HFF-Myc (cell line): ENCODE data around the gene ARL2BP.
A peak's percentile ranks its signal among the peaks of the same experiment; 100 is the strongest.

ENCODE experiments used
- DNase-seq: peaks from one replicate; pipeline ENCODE4 v3.0.0-alpha.2; 2011; ENCODE audit warnings: low read depth; ENCODE audit errors: extremely low read depth
- H3K4me3 ChIP-seq: replicated peaks from 2 replicates; pipeline ENCODE4 v1.5.1; 2011; ENCODE audit warnings: low read depth, mild to moderate bottlenecking, control low read depth, low read length
- TF ChIP-seq, protein P1 (sequence below): IDR thresholded peaks from 2 replicates; pipeline ENCODE4 v1.5.1; 2012; ENCODE audit warnings: mild to moderate bottlenecking, low read depth, low read length, control low read depth; ENCODE audit errors: missing control alignments

ARL2BP gene

DNA sequence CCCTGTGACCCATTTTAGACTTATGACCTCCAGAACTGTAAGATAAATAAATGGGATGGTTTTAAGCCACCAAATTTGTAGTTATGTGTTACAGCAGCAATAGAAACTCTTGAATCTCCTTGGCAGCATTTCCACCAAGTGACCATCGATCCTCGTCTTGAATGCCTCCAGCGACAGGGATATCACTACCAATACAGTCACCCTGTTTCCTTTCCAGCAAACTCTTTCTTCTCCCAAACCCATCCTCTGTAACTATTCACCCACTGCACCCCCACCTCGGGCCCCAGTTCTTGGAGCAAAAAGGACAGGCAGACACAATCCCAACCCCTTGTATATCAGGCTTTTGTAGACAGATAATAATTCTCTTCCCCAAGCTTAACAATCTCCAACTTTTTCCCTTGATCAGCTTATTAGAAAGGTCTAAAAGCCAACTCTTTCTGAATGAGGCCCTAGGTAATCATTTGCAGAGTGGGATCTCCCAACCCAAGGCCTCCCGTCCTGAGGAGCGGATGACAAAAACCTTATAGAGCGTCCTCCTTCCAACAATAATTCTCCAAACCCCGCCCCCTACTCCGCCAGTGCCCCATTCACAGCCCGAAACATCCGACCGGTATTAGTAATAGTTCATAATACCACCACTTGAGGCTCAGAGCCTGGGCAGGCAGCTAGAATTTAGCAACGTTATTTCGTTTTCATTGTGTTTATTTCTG is 54.1 kb downstream of the ARL2BP start:
- no peak for DNase-seq
- TF ChIP-seq, protein P1, sequence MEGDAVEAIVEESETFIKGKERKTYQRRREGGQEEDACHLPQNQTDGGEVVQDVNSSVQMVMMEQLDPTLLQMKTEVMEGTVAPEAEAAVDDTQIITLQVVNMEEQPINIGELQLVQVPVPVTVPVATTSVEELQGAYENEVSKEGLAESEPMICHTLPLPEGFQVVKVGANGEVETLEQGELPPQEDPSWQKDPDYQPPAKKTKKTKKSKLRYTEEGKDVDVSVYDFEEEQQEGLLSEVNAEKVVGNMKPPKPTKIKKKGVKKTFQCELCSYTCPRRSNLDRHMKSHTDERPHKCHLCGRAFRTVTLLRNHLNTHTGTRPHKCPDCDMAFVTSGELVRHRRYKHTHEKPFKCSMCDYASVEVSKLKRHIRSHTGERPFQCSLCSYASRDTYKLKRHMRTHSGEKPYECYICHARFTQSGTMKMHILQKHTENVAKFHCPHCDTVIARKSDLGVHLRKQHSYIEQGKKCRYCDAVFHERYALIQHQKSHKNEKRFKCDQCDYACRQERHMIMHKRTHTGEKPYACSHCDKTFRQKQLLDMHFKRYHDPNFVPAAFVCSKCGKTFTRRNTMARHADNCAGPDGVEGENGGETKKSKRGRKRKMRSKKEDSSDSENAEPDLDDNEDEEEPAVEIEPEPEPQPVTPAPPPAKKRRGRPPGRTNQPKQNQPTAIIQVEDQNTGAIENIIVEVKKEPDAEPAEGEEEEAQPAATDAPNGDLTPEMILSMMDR = no peak
- H3K4me3 ChIP-seq = peak overlapping the region; percentile 51

DNA sequence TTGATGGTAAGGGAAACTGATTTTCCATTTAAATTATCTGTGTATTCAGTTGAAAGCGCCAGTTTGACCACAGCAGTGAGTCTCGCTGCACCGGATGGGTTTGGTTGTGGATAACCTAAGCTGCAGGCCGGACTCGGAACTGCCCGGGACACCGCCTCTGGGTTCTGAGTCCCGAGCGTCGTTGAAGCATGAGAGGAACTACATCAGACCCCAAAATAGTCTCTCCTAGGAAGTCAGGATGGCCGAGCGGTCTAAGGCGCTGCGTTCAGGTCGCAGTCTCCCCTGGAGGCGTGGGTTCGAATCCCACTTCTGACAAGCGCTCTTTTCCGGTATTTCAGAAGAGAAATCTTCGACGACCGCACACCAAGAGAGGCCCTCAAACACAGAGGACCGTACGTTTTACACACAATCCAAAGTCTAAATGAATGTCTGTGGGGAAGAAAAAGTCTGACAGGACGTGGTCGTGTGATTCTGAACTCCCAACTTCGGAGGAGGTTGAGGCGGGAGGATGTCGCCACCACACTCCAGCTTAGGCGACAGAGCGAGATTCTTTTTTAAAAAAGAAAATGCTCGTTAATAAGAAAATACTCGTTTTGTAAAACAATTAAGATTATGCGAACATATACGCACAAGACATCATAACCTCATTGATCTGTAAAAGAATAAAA is 54.8 kb downstream of the ARL2BP start:
- peak; percentile 94 for DNase-seq
- TF ChIP-seq, protein P1 = no peak
- peak overlapping the region; percentile 51 for H3K4me3 ChIP-seq

DNA sequence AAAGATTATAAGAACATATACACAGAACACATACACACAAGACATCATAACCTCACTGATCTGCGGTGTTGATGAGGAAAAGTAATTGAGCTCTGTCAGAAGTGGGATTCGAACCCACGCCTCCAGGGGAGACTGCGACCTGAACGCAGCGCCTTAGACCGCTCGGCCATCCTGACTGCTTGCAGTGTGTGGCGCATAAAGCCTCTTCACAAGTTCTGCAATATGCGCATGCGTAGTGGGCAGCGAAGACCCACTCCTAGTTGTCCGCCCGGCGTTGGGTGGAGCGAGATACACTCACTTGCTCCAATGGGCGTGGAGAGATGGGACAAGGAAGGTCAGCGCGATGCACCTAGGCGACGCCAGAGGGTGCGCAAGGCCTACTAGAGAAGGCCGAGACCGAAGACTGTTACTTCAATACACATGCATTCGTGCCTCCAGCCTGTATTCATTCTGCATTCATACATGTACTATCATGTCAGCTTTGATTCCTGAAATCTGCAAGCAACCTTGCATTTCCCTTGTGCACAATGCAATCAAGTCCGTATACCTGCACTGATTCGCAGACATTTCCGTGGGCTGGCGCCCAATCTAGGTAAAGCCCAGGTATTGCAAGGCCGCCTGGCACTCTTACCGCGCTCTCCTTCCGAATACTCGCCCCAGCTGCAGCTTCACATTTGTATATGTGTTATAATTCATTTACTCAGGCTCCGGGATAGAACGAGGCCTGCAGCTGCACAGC is 55.5 kb downstream of the ARL2BP start:
- TF ChIP-seq, protein P1 = peak; percentile 96
- peak overlapping the region; percentile 30 for H3K4me3 ChIP-seq
- DNase-seq = peak; percentile 98

DNA sequence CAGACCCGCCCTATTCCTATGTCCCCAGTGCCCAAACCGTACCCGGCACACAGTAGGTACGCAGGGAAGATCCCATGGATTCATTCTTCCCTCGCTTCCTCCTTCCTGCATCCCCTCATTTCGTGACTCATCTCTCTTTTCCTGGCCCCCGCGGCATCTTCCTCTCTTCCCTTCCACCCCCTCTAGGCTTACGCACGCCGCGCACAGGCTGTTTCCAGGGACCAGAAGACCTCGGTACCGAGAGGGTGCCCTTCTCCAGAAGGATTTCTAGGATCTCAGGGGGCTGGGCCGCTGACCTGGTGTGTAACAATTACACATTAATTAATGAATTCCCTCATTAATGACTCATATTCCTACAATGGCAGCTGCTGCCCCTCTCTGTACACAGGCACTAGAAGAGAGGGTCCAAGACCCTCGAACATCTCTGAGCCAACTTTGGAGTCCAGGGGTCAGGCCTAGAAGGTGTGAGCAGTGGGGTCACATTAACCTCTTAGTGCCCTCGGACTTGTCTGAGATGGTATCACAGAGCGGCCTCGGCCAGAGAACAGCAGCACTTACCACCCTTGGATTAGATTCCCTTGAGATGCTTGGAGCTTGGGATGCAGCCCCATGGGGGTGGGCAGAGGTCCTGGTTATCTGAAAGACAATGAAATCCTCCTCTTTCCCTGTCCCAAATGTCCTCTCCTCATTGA is 56.2 kb downstream of the ARL2BP start:
- TF ChIP-seq, protein P1 = no peak
- peak overlapping the region; percentile 30 for H3K4me3 ChIP-seq
- DNase-seq = no peak
